Vagina (tissue), 2 donors: ENCODE results near the gene FGF11. TPM values are rescaled to one million over a fixed set of nuclear protein-coding genes. Genes with fewer than 3 reads are reported as not detected.

Source experiments
- DNase-seq, 2 donors: peaks; one replicate each; pipeline ENCODE4 v3.0.0-alpha.2; 2017; ENCODE audit errors: extremely low spot score in 2 of 2
- H3K27ac ChIP-seq: fragments of 200-600 bp; sonication (generic); one replicate; pipeline ENCODE4 v1.5.1; 2019
- H3K27me3 ChIP-seq: fragments of 200-600 bp; sonication (generic); one replicate; pipeline ENCODE4 v1.5.1; 2019
- H3K36me3 ChIP-seq, 2 donors: fragments of 200-600 bp; sonication (generic); one replicate each; pipeline ENCODE4 v1.5.1; 2017 to 2019
- H3K4me1 ChIP-seq: fragments of 200-600 bp; sonication (generic); one replicate; pipeline ENCODE4 v1.5.1; 2019
- H3K4me3 ChIP-seq, 2 donors: fragments of 200-600 bp; sonication (generic); 1 replicate in 1 of 2; 2 replicates in 1 of 2; pipeline ENCODE4 v1.5.1; 2016 to 2019
- H3K9me3 ChIP-seq: fragments of 200-600 bp; sonication (generic); one replicate; pipeline ENCODE4 v1.5.1; 2019
- POLR2A ChIP-seq, 2 donors: fragments of 450-650 bp; IDR thresholded peaks; one replicate each; pipeline ENCODE4 v1.6.1; 2017; ENCODE audit warnings: antibody characterized with exemption in 2 of 2, mild to moderate bottlenecking in 2 of 2, moderate library complexity in 2 of 2
- POLR2AphosphoS5 ChIP-seq, 2 donors: sonication (generic); formaldehyde crosslinking; IDR thresholded peaks; one replicate each; pipeline ENCODE4 v1.9.0; 2017; ENCODE audit warnings: antibody characterized with exemption in 2 of 2, mild to moderate bottlenecking in 2 of 2, low read depth in 1 of 2; ENCODE audit not compliant: insufficient read depth in 1 of 2
- intact Hi-C: fragments of 100-400 bp; cut with DNase I; formaldehyde crosslinking; loops from one replicate; pipeline ENCODE4 v1.15.1; 2023
- total RNA-seq: library from RNA; depleted of rRNA; stranded (reverse); fragments of >200 nt; gene quantifications from one replicate; pipeline ENCODE4 v1.2.3, GENCODE V29; 2016
- TF ChIP-seq, protein P1 (sequence below), 3 experiments: fragments of 450-650 bp in 2 of 3; fragments of 200-600 bp in 1 of 3; sonication (generic) in 1 of 3; IDR thresholded peaks; one replicate each; pipeline ENCODE4 v1.5.1; 2017 to 2019; ENCODE audit warnings: antibody characterized with exemption in 3 of 3, mild to moderate bottlenecking in 2 of 3, moderate library complexity in 2 of 3

The FGF11 gene
- total RNA-seq, 1 donor from 2014 or later, result 10.8 TPM

DNA sequence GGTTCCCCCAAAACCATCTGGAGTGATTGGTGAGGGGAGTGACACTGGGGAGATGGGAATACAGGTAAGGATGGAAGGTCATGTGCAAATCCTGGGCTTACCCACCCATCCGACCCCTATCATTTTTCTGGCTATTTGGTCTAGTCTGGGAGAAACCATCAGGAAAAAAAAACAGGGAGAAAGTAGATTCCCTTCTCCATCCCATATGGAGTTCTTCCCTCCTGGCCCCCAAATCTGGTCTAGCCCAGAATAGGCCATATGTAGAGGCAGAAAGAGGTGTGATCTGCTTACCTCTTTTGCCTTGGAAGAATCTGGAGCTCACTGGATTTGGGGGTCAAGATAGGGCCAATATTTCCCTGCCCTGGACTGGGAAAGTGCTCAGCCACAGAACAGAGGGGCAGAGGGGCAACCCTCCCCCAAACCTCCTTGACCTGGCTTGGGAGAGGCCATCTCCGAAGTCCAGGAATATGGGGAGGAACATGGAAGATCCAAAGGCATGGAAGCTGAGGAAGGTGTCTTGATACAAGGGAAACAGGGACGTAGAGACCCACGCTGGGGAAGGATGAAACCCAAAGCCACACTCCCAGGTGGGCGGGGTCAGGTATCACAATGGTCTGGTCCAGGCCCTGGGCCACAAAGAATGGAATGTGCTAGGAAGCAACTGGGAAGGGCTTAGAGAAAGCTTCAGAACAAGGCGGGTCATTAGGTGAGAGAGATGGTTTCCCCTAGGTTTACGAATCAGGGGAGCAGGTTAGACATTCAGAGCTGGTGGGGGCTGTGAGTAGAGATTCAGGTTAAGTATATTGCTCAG lies 21.7 kb downstream of the FGF11 start:
- Histone ChIP-seq H3K4me3 (no peak overlapping the region), H3K4me1 (peaks cover 28% of the 10 kb centered on the region), H3K9me3 (no peaks in the 10 kb centered on the region), H3K36me3 (peaks cover 0 to 35% of the 10 kb centered on the region in 2 donors), H3K27ac (no peak overlapping the region), H3K27me3 (no peaks in the 10 kb centered on the region)
- TF ChIP-seq POLR2A (IDR thresholded peaks at IDR 0.05), result no peak
- TF ChIP-seq, protein P1, sequence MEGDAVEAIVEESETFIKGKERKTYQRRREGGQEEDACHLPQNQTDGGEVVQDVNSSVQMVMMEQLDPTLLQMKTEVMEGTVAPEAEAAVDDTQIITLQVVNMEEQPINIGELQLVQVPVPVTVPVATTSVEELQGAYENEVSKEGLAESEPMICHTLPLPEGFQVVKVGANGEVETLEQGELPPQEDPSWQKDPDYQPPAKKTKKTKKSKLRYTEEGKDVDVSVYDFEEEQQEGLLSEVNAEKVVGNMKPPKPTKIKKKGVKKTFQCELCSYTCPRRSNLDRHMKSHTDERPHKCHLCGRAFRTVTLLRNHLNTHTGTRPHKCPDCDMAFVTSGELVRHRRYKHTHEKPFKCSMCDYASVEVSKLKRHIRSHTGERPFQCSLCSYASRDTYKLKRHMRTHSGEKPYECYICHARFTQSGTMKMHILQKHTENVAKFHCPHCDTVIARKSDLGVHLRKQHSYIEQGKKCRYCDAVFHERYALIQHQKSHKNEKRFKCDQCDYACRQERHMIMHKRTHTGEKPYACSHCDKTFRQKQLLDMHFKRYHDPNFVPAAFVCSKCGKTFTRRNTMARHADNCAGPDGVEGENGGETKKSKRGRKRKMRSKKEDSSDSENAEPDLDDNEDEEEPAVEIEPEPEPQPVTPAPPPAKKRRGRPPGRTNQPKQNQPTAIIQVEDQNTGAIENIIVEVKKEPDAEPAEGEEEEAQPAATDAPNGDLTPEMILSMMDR (IDR thresholded peaks at IDR 0.05), result no peak
- TF ChIP-seq POLR2AphosphoS5 (IDR thresholded peaks at IDR 0.05; ENCODE audit: insufficient read depth in 1 of 2, low read depth in 1 of 2), result no peak
- no peak for DNase-seq
- intact Hi-C loops, result no loop called here

DNA sequence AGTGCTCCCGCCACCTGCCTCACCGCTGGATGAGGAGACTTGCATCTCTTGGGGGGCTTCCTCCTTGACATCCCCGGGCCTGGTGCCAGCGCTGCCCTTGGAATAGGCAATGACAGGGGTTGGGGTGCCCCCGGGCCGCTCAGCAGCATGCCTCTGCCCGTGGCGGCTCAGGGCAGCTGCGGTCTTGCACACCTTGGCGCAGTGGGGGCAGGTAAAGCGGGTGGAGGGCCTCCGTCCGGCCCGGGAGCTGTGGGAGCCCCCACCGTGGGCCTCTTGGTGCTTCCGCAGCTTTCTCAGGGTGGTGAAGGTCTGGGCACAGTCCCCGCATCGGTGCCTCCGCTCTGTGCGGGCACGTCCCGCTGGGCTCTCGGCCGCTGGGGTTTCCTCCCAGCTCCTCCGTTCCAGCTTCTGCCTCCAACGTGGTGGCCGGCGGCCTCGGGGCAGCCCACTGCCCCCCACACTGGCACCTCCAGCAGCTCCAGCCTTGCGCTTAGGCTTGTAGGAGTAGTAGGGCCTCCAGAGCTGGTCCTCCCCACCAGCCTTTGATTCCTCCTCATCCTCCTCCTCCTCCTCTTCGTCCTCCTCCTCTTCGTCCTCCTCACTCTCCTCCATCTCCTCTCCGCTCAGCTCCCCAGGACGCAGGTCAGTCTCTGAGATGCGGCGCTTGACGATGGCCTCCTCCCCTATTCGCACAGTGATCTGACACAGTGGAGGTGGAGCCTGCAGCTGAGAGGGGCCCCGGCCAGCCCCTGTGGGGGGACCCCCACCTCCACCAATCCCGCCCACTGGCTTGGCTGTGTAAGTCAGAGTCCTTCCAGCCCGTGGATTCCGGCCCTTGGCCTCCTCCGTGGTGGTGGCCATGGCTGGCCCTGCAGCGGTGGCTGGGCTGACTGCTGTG lies 23.4 kb downstream of the FGF11 start:
- DNase-seq, result no peak
- no peak overlapping the region for H3K4me3 ChIP-seq
- peaks cover 0 to 47% of the 10 kb centered on the region in 2 donors for H3K36me3 ChIP-seq
- H3K27me3 ChIP-seq, result no peaks in the 10 kb centered on the region
- TF ChIP-seq POLR2A (IDR thresholded peaks at IDR 0.05) (no peak), POLR2AphosphoS5 (IDR thresholded peaks at IDR 0.05; ENCODE audit: insufficient read depth in 1 of 2, low read depth in 1 of 2) (no peak)
- TF ChIP-seq, protein P1 (IDR thresholded peaks at IDR 0.05), result no peak
- no peaks in the 10 kb centered on the region for H3K9me3 ChIP-seq
- intact Hi-C loops, result no loop called here
- H3K4me1 ChIP-seq, result peaks cover 40% of the 10 kb centered on the region
- no peak overlapping the region for H3K27ac ChIP-seq

DNA sequence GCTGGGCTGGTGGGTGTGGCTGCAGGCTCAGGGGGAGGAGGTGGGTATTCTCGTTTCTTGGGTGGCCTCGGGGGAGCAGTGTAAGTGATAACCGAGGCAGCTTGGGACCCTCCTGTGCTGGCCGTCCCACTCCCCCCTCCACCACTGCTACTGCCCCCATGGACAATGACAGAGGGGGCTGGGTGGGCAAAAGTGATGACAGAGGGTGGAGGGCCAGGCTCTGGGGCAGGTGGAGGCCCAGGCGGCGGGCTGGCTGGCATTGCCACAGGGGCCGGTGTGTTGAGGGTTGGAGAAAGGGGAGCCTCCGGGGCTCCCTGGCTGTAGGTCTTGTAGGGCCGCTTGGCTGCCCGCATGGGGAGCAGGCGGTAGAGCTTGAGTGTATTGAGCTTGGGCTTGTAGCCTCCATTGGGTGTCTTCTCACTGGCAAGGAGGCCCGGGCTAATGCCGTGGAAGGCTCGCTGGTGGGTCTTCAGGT lies 24.1 kb downstream of the FGF11 start:
- H3K36me3 ChIP-seq, result peaks cover 0 to 47% of the 10 kb centered on the region in 2 donors
- H3K9me3 ChIP-seq, result no peaks in the 10 kb centered on the region

DNA sequence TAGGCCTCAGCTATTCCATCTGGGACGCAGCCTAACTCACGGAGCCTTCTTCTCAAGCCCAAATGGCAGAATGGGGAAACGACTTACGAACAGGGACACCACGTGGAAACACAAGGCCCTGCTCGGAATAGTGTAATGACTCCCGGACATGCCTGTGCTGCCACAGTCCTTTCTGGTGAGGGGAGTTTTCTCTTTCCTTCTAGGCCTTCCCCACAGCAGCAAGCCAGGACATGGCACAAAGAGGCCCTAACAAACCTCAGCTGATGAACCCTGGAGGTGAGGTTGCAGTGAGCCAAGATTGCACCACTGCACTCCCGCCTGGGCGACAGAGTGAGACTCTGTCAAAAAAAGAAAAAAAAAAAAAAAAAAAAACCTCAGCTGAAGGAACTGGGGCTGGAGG lies 24.8 kb downstream of the FGF11 start:
- Histone ChIP-seq H3K27ac (no peak overlapping the region), H3K36me3 (peaks cover 0 to 47% of the 10 kb centered on the region in 2 donors)
- intact Hi-C loops, result no loop called here

More for the DNA sequence above, 24.1 kb downstream of the FGF11 start:
- Histone ChIP-seq H3K4me3 (no peak overlapping the region), H3K27ac (no peak overlapping the region), H3K4me1 (peaks cover 46% of the 10 kb centered on the region), H3K27me3 (no peaks in the 10 kb centered on the region)
- intact Hi-C loops, result no loop called here
- DNase-seq, result no peak
- TF ChIP-seq POLR2A (IDR thresholded peaks at IDR 0.05), result no peak
- TF ChIP-seq, protein P1 (IDR thresholded peaks at IDR 0.05), result no peak
- no peak for TF ChIP-seq POLR2AphosphoS5 (IDR thresholded peaks at IDR 0.05; ENCODE audit: insufficient read depth in 1 of 2, low read depth in 1 of 2)

More for the DNA sequence above, 24.8 kb downstream of the FGF11 start:
- Histone ChIP-seq H3K4me3 (no peak overlapping the region), H3K4me1 (peaks cover 53% of the 10 kb centered on the region), H3K27me3 (no peaks in the 10 kb centered on the region), H3K9me3 (no peaks in the 10 kb centered on the region)
- DNase-seq, result no peak
- TF ChIP-seq POLR2A (IDR thresholded peaks at IDR 0.05) (no peak), POLR2AphosphoS5 (IDR thresholded peaks at IDR 0.05; ENCODE audit: insufficient read depth in 1 of 2, low read depth in 1 of 2) (no peak)
- TF ChIP-seq, protein P1 (IDR thresholded peaks at IDR 0.05), result no peak
